ENCODE results near the gene TPD52L2.

The TPD52L2 gene

GRCh38 chr20:63932606-63933160 is 67.6 kb downstream of the TPD52L2 start:
- H3K4me3 Mint-ChIP-seq: no peak overlapping the region
- H3K9me3 Mint-ChIP-seq: no peaks in the 10 kb centered on the region
- H3K27me3 Mint-ChIP-seq: no peaks in the 10 kb centered on the region
- H3K27ac Mint-ChIP-seq: no peak overlapping the region
- no peaks in the 10 kb centered on the region for H3K4me1 Mint-ChIP-seq (ENCODE audit: low read depth)
- H3K36me3 Mint-ChIP-seq (ENCODE audit: low read depth): peaks cover 55% of the 10 kb centered on the region

GRCh38 chr20:63933646-63934045 is 68.6 kb downstream of the TPD52L2 start:
- Mint-ChIP-seq H3K27ac (no peak overlapping the region), H3K27me3 (no peaks in the 10 kb centered on the region), H3K9me3 (no peaks in the 10 kb centered on the region), H3K36me3 (ENCODE audit: low read depth) (peaks cover 47% of the 10 kb centered on the region), H3K4me1 (ENCODE audit: low read depth) (no peaks in the 10 kb centered on the region), H3K4me3 (no peak overlapping the region)

GRCh38 chr20:63934271-63935068 is 69.4 kb downstream of the TPD52L2 start:
- no peaks in the 10 kb centered on the region for H3K4me1 Mint-ChIP-seq (ENCODE audit: low read depth)
- no peaks in the 10 kb centered on the region for H3K27me3 Mint-ChIP-seq
- no peaks in the 10 kb centered on the region for H3K9me3 Mint-ChIP-seq
- no peak overlapping the region for H3K4me3 Mint-ChIP-seq
- H3K36me3 Mint-ChIP-seq (ENCODE audit: low read depth): peaks cover 41% of the 10 kb centered on the region
- H3K27ac Mint-ChIP-seq: no peak overlapping the region

- Mint-ChIP-seq H3K9me3 (no peaks in the 10 kb centered on the region), H3K4me3 (no peak overlapping the region), H3K36me3 (ENCODE audit: low read depth) (peaks cover 36% of the 10 kb centered on the region), H3K27me3 (no peaks in the 10 kb centered on the region), H3K27ac (no peak overlapping the region), H3K4me1 (ENCODE audit: low read depth) (no peaks in the 10 kb centered on the region)
These were observed 70.4 kb downstream of the TPD52L2 start for GRCh38 chr20:63935447-63935846.

GRCh38 chr20:63937596-63937995 is 72.5 kb downstream of the TPD52L2 start:
- Mint-ChIP-seq H3K27ac (no peak overlapping the region), H3K9me3 (no peaks in the 10 kb centered on the region), H3K4me3 (no peak overlapping the region), H3K4me1 (ENCODE audit: low read depth) (peaks cover 6% of the 10 kb centered on the region), H3K27me3 (no peaks in the 10 kb centered on the region), H3K36me3 (ENCODE audit: low read depth) (peaks cover 19% of the 10 kb centered on the region)

- Mint-ChIP-seq H3K9me3 (no peaks in the 10 kb centered on the region), H3K4me1 (ENCODE audit: low read depth) (peaks cover 6% of the 10 kb centered on the region), H3K27ac (no peak overlapping the region), H3K27me3 (no peaks in the 10 kb centered on the region), H3K4me3 (no peak overlapping the region), H3K36me3 (ENCODE audit: low read depth) (peaks cover 19% of the 10 kb centered on the region)
These were observed 74.2 kb downstream of the TPD52L2 start for GRCh38 chr20:63939061-63939935.

DNA sequence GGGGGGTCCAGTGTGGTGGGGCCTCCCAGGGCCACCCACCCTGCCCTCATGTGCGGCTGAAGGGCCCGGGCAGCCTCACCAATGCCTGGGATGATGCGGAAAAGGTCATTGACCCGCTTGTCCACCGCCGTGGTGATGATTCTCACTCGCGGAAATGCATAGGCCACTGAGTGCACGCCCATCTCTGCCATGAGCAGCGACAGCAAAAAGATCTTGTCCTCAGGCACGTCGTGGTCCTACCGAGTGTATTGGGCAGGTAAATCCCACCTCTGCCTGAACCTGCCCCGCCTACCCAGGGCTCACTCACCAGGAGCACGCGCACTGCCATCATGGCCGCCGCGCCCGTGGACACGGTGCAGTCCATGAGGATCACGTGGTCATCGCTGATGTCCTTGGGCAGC is 75.0 kb downstream of the TPD52L2 start:
- peaks cover 17% of the 10 kb centered on the region for H3K36me3 Mint-ChIP-seq (ENCODE audit: low read depth)

GRCh38 chr20:63940472-63941266 is 75.6 kb downstream of the TPD52L2 start:
- no peak overlapping the region for H3K4me3 Mint-ChIP-seq
- no peaks in the 10 kb centered on the region for H3K27me3 Mint-ChIP-seq
- H3K4me1 Mint-ChIP-seq (ENCODE audit: low read depth): peaks cover 6% of the 10 kb centered on the region
- H3K27ac Mint-ChIP-seq: peak overlapping the region; percentile 40
- peaks cover 15% of the 10 kb centered on the region for H3K36me3 Mint-ChIP-seq (ENCODE audit: low read depth)
- no peaks in the 10 kb centered on the region for H3K9me3 Mint-ChIP-seq

More for the DNA sequence above, 75.0 kb downstream of the TPD52L2 start:
- H3K4me3 Mint-ChIP-seq: no peak overlapping the region
- H3K27ac Mint-ChIP-seq: no peak overlapping the region
- no peaks in the 10 kb centered on the region for H3K27me3 Mint-ChIP-seq
- no peaks in the 10 kb centered on the region for H3K9me3 Mint-ChIP-seq
- H3K4me1 Mint-ChIP-seq (ENCODE audit: low read depth): peaks cover 6% of the 10 kb centered on the region
